ENCODE measurements around the gene DRGX. TPM values are rescaled to one million over a fixed set of nuclear protein-coding genes. Genes with fewer than 3 reads are reported as not detected.

DRGX gene
- total RNA-seq, 4 donors from 2014 or later, result 1.2 TPM; not detected in 3

GRCh38 chr10:49387071-49387470, 8.8 kb downstream of the DRGX start:
- 89% methylated on average over 8 of the region's 8 CpGs for WGBS
- H3K4me3 ChIP-seq, result no peak overlapping the region
- DNase-seq (ENCODE audit: low spot score in 2 of 2), result peak in 1 of 2 donors; percentile 54
- H3K27me3 ChIP-seq, result peaks cover 35% of the 10 kb centered on the region
- H3K4me1 ChIP-seq, result no peaks in the 10 kb centered on the region
- TF ChIP-seq EP300 (IDR thresholded peaks at IDR 0.05), result no peak
- no peak for TF ChIP-seq POLR2A (IDR thresholded peaks at IDR 0.05)
- TF ChIP-seq POLR2AphosphoS5 (IDR thresholded peaks at IDR 0.05), result no peak
- TF ChIP-seq CTCF (IDR thresholded peaks at IDR 0.05), result no peak
- H3K9me3 ChIP-seq, result no peaks in the 10 kb centered on the region
- no peak overlapping the region for H3K27ac ChIP-seq
- no peaks in the 10 kb centered on the region for H3K36me3 ChIP-seq

- Histone ChIP-seq H3K36me3 (no peaks in the 10 kb centered on the region), H3K27me3 (peaks cover 27% of the 10 kb centered on the region), H3K4me3 (no peak overlapping the region), H3K9me3 (no peaks in the 10 kb centered on the region), H3K27ac (no peak overlapping the region), H3K4me1 (no peaks in the 10 kb centered on the region)
- 82% methylated on average over 19 of the region's 22 CpGs for WGBS
- TF ChIP-seq POLR2A (IDR thresholded peaks at IDR 0.05) (no peak), EP300 (IDR thresholded peaks at IDR 0.05) (no peak), POLR2AphosphoS5 (IDR thresholded peaks at IDR 0.05) (no peak), CTCF (IDR thresholded peaks at IDR 0.05) (no peak)
- peak in 1 of 2 donors; percentile 69 for DNase-seq (ENCODE audit: low spot score in 2 of 2)
Measured at GRCh38 chr10:49385939-49386922, 9.7 kb downstream of the DRGX start.

- Histone ChIP-seq H3K36me3 (no peaks in the 10 kb centered on the region), H3K9me3 (no peaks in the 10 kb centered on the region), H3K27me3 (peaks cover 19% of the 10 kb centered on the region), H3K4me3 (no peak overlapping the region), H3K27ac (no peak overlapping the region), H3K4me1 (no peaks in the 10 kb centered on the region)
- 80% methylated on average over 5 of the region's 16 CpGs for WGBS
- TF ChIP-seq EP300 (IDR thresholded peaks at IDR 0.05) (no peak), CTCF (IDR thresholded peaks at IDR 0.05) (no peak), POLR2A (IDR thresholded peaks at IDR 0.05) (no peak), POLR2AphosphoS5 (IDR thresholded peaks at IDR 0.05) (no peak)
- peak in 1 of 2 donors; percentile 54 for DNase-seq (ENCODE audit: low spot score in 2 of 2)
Measured at GRCh38 chr10:49384268-49384953, 11.5 kb downstream of the DRGX start.

GRCh38 chr10:49383853-49384252, 12.0 kb downstream of the DRGX start:
- Histone ChIP-seq H3K36me3 (no peaks in the 10 kb centered on the region), H3K27me3 (peaks cover 19% of the 10 kb centered on the region), H3K27ac (no peak overlapping the region), H3K9me3 (no peaks in the 10 kb centered on the region), H3K4me1 (no peaks in the 10 kb centered on the region), H3K4me3 (no peak overlapping the region)
- no peak for TF ChIP-seq POLR2AphosphoS5 (IDR thresholded peaks at IDR 0.05)
- TF ChIP-seq CTCF (IDR thresholded peaks at IDR 0.05), result no peak
- no peak for TF ChIP-seq EP300 (IDR thresholded peaks at IDR 0.05)
- DNase-seq (ENCODE audit: low spot score in 2 of 2), result peak in 1 of 2 donors; percentile 57
- 72% methylated on average over 4 of the region's 4 CpGs for WGBS

- no peak overlapping the region for H3K4me3 ChIP-seq
- no peaks in the 10 kb centered on the region for H3K9me3 ChIP-seq
- peaks cover 19% of the 10 kb centered on the region for H3K27me3 ChIP-seq
- 95% methylated on average over 4 of the region's 5 CpGs for WGBS
- no peaks in the 10 kb centered on the region for H3K36me3 ChIP-seq
- H3K27ac ChIP-seq, result no peak overlapping the region
- TF ChIP-seq CTCF (IDR thresholded peaks at IDR 0.05) (no peak), POLR2A (IDR thresholded peaks at IDR 0.05) (no peak), POLR2AphosphoS5 (IDR thresholded peaks at IDR 0.05) (no peak), EP300 (IDR thresholded peaks at IDR 0.05) (no peak)
- no peaks in the 10 kb centered on the region for H3K4me1 ChIP-seq
- DNase-seq (ENCODE audit: low spot score in 2 of 2), result peak in 1 of 2 donors; percentile 55
Measured at GRCh38 chr10:49382826-49383225, 13.1 kb downstream of the DRGX start.
